Brain microvascular endothelial cell (primary cell): ENCODE data around the gene DRAXIN.

ENCODE experiments used
- DNase-seq: peaks from one replicate; pipeline ENCODE4 v3.0.0-alpha.2; 2020
- H3K27ac ChIP-seq: fragments of 250-450 bp; sonication (Bioruptor Pico); 2 replicates; pipeline ENCODE4 v1.5.1; 2020; ENCODE audit warnings: mild to moderate bottlenecking, moderate library complexity
- H3K27me3 ChIP-seq: fragments of 250-450 bp; sonication (Bioruptor Pico); replicated peaks from 2 replicates; pipeline ENCODE4 v1.5.1; 2020; ENCODE audit warnings: mild to moderate bottlenecking
- H3K36me3 ChIP-seq: fragments of 250-450 bp; sonication (Bioruptor Pico); replicated peaks from 2 replicates; pipeline ENCODE4 v1.5.1; 2020; ENCODE audit warnings: mild to moderate bottlenecking
- H3K4me3 ChIP-seq: 2 replicates; pipeline ENCODE4 v1.5.1; 2011; ENCODE audit warnings: low read depth, mild to moderate bottlenecking, control low read depth, low read length, moderate library complexity
- in situ Hi-C: cut with HindIII; loops from 2 replicates; pipeline ENCODE4 v1.10.0; 2017; ENCODE audit warnings: low sequenced_read_pairs, low pct_ligation_motif_present
- TF ChIP-seq, protein P1 (sequence below): IDR thresholded peaks from 2 replicates; pipeline ENCODE4 v1.5.1; 2011; ENCODE audit warnings: low read depth, mild to moderate bottlenecking, moderate library complexity, low read length, control low read depth, inconsistent platforms; ENCODE audit errors: missing control alignments

The DRAXIN gene

DNA sequence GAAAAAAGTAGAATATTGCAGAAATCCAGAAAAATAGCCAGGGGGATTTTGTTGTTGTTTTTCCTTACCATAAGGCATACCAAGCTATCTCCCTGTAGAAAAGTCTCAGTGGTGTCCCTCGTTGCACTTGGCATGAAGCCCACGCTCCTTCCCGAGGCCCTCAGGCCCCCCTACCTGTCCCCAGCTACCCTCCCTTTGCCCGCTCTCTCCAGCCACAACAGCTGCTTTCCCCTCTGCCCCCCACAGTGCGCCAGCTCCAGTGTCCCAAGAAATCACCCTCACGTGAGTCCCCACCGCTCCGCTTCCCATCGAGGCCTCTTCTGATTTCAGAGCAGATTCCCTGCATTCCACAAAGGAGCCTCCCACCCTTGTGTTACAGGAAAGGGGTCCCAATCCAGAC is 52.8 kb downstream of the DRAXIN start:
- Histone ChIP-seq H3K36me3 (peaks cover 6% of the 10 kb centered on the region), H3K27ac (no peak overlapping the region), H3K27me3 (no peaks in the 10 kb centered on the region), H3K4me3 (no peak overlapping the region)
- in situ Hi-C loops, result no loop called here
- no peak for DNase-seq
- TF ChIP-seq, protein P1, sequence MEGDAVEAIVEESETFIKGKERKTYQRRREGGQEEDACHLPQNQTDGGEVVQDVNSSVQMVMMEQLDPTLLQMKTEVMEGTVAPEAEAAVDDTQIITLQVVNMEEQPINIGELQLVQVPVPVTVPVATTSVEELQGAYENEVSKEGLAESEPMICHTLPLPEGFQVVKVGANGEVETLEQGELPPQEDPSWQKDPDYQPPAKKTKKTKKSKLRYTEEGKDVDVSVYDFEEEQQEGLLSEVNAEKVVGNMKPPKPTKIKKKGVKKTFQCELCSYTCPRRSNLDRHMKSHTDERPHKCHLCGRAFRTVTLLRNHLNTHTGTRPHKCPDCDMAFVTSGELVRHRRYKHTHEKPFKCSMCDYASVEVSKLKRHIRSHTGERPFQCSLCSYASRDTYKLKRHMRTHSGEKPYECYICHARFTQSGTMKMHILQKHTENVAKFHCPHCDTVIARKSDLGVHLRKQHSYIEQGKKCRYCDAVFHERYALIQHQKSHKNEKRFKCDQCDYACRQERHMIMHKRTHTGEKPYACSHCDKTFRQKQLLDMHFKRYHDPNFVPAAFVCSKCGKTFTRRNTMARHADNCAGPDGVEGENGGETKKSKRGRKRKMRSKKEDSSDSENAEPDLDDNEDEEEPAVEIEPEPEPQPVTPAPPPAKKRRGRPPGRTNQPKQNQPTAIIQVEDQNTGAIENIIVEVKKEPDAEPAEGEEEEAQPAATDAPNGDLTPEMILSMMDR, result no peak

DNA sequence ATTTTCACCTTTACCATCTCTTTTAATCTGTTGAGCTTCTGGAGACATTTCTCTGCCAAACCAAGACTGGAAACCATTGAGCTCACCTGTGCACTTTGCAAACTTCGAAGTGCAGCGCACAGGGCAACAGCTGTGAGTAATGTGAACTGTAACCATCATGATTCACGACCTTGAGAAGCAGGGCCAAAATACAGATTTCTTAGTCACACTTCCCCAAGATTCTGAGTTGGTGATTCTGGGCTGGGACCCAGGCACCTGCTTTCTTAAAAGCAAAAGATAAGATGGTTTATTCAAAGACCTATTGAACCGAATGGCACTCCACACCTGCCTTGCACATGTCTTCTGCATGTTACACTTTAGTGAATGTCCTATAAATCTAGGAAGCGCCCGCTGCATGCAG is 54.6 kb downstream of the DRAXIN start:
- Histone ChIP-seq H3K4me3 (no peak overlapping the region), H3K36me3 (peaks cover 6% of the 10 kb centered on the region), H3K27ac (no peak overlapping the region), H3K27me3 (no peaks in the 10 kb centered on the region)
- DNase-seq, result no peak
- TF ChIP-seq, protein P1, result no peak
- in situ Hi-C loops, result no loop called here

DNA sequence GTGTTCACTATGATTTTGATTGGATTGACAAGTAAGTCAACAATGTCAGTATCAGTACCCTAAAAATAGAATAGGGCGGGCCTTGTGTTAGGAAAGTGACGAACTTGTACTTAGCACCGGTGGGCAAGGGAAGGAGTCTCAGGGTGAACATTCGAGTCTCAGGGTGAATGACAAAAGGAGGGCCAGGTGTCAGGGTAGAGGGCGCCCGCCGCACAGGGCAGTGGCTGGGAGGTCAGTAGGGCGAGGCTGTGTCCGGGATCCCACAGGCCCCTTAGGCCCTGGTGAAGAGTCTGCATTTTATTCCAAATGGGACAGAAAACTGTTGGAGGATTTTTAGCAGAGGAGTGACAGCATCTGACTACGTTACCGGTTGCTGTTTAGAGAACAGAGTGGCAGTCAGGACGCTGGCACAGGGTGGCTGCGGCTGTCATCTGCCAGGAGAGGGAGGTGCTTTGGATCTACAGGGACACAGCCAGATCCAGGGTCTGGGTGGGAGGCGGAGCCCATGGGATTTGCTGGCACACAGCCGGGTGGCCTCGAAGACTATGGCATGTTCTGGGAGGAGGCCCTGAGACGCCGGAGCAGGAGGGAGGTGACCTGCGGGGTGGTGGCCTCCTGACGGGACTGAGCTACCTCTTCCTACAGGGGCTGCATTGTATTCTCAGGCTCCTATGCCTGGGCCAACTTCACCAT is 55.4 kb downstream of the DRAXIN start:
- no peak overlapping the region for H3K27ac ChIP-seq
- no peaks in the 10 kb centered on the region for H3K27me3 ChIP-seq
- H3K36me3 ChIP-seq, result peaks cover 6% of the 10 kb centered on the region
- H3K4me3 ChIP-seq, result no peak overlapping the region
- no peak for DNase-seq
- in situ Hi-C loops, result no loop called here
- TF ChIP-seq, protein P1, result no peak

DNA sequence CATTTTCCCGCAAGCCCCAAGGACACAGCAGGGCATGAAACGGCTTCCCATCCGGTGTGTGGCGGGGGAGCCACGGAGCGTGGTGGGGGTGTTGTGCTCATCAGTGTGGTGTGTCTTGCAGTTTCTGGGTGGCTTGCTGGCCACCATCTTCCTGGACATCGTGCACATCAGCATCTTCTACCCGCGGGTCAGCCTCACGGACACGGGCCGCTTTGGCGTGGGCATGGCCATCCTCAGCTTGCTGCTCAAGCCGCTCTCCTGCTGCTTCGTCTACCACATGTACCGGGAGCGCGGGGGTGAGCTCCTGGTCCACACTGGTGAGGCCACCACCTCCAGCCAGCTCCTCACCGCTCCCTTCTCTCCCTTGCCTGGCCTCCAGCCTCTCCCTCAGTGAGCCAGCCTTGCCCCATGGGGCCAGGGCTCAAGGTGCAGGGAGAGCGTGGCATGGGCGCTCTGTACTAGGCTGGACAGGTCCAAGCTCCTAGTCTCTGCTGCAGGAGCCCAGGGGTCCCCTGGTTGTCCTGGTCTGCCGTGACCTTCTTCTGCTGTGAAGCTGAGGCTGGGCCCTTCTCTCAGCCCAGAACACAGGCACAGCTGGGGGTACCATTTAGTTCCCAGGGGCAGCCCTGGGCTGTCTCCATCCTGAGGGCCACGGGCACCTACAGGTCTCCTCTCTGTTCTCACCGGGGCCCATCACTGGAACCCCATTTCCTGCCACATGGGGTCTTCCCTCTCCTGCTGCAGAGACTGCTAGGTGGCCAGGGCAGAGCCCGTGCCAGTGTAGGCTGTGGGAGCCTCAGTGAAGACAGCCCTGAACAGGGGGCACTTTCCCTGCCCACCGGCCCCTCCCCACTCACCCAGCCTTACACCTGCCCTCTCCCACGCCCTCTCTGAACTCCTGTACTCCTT is 57.0 kb downstream of the DRAXIN start:
- peaks cover 6% of the 10 kb centered on the region for H3K36me3 ChIP-seq

DNA sequence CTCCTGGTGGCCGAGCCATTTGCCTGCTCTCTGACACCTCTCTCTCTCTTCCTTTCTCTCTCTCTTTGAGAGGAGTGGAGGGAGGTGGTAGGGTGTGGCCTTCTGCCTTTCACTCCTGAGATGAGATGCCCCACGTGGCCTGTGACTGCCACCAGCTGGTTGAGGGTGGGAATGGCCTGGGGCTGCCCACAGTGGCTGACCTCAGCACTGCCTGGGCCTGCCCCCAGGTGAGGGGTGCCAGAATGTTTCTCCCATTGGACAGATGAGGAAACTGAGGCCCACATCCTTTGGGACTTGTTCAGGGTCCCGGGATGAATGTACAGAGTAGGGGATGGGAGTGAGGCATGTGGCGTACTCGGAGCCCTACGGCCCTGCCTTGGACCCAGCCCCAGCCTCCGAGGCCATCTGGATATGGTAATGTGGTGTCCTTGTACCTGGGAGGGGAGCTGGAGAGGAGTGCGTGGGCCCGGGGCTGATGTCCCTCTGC is 57.7 kb downstream of the DRAXIN start:
- no peak for DNase-seq
- H3K27ac ChIP-seq, result no peak overlapping the region
- H3K36me3 ChIP-seq, result peaks cover 6% of the 10 kb centered on the region
- no peak overlapping the region for H3K4me3 ChIP-seq
- H3K27me3 ChIP-seq, result no peaks in the 10 kb centered on the region
- in situ Hi-C loops, result no loop called here
- TF ChIP-seq, protein P1, result peak; percentile 68

More for the DNA sequence above, 57.0 kb downstream of the DRAXIN start:
- no peaks in the 10 kb centered on the region for H3K27me3 ChIP-seq
- in situ Hi-C loops, result no loop called here
- H3K27ac ChIP-seq, result no peak overlapping the region
- no peak overlapping the region for H3K4me3 ChIP-seq
- TF ChIP-seq, protein P1, result no peak
- no peak for DNase-seq
